GM06990 (cell line): ENCODE measurements around the gene PTMA.

Experiments
- DNase-seq: peaks from one replicate; pipeline ENCODE4 v3.0.0-alpha.2; 2011; ENCODE audit not compliant: insufficient read length; ENCODE audit errors: extremely low read depth
- H3K27me3 ChIP-seq: replicated peaks from 2 replicates; pipeline ENCODE4 v1.6.0; 2011; ENCODE audit warnings: low read length; ENCODE audit not compliant: control insufficient read depth, insufficient read depth
- H3K36me3 ChIP-seq: 2 replicates; pipeline ENCODE4 v1.5.1; 2011; ENCODE audit warnings: low read length; ENCODE audit not compliant: control insufficient read depth, insufficient read depth
- H3K4me3 ChIP-seq: replicated peaks from 2 replicates; pipeline ENCODE4 v1.5.1; 2011; ENCODE audit warnings: low read depth, mild to moderate bottlenecking, control low read depth, low read length
- TF ChIP-seq, protein P1 (sequence below): IDR thresholded peaks from 2 replicates; pipeline ENCODE4 v1.5.1; 2011; ENCODE audit warnings: low read length, control low read depth, mild to moderate bottlenecking, inconsistent platforms; ENCODE audit not compliant: insufficient read depth, poor library complexity, severe bottlenecking

The PTMA gene

DNA sequence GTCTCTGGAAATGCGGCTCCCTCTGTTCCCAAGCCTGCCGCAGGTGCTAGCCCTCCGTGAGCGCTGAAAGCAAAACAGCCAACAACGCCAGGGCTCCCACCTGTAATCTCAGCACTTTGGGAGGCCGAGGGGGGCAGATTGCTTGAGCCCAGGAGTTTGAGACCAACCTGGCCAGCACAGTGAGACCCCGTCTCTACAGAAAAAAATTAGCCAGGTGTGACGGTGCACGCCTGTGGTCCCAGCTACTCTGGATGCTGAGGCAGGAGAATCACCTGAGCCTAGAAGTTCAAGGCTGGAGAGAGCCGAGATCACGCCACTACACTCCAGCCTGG lies 41.3 kb upstream of the PTMA start:
- TF ChIP-seq, protein P1, sequence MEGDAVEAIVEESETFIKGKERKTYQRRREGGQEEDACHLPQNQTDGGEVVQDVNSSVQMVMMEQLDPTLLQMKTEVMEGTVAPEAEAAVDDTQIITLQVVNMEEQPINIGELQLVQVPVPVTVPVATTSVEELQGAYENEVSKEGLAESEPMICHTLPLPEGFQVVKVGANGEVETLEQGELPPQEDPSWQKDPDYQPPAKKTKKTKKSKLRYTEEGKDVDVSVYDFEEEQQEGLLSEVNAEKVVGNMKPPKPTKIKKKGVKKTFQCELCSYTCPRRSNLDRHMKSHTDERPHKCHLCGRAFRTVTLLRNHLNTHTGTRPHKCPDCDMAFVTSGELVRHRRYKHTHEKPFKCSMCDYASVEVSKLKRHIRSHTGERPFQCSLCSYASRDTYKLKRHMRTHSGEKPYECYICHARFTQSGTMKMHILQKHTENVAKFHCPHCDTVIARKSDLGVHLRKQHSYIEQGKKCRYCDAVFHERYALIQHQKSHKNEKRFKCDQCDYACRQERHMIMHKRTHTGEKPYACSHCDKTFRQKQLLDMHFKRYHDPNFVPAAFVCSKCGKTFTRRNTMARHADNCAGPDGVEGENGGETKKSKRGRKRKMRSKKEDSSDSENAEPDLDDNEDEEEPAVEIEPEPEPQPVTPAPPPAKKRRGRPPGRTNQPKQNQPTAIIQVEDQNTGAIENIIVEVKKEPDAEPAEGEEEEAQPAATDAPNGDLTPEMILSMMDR = no peak
- Histone ChIP-seq H3K27me3 (no peaks in the 10 kb centered on the region), H3K4me3 (peak overlapping the region; percentile 63), H3K36me3 (no peaks in the 10 kb centered on the region)
- no peak for DNase-seq

DNA sequence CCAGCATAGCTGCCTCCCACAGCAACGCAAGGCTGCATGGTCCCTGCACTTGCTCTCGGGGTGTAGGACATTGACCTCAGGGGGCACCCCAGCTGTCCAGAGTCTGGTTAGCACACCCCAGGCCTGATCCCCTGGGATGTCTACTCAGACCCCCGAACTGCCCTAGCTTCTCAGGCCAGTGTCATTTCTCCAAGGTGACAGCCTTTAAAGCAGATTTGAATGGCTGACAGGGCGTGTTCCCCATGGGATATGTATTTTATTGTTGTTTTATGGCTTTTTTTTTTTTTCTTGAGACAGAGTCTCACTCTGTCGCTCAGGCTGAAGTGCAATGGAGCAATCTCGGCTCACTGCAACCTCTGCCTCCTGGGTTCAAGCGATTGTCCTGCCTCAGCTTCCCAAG lies 40.8 kb upstream of the PTMA start:
- TF ChIP-seq, protein P1 = no peak
- Histone ChIP-seq H3K4me3 (peak overlapping the region; percentile 63), H3K36me3 (no peaks in the 10 kb centered on the region), H3K27me3 (no peaks in the 10 kb centered on the region)
- no peak for DNase-seq

DNA sequence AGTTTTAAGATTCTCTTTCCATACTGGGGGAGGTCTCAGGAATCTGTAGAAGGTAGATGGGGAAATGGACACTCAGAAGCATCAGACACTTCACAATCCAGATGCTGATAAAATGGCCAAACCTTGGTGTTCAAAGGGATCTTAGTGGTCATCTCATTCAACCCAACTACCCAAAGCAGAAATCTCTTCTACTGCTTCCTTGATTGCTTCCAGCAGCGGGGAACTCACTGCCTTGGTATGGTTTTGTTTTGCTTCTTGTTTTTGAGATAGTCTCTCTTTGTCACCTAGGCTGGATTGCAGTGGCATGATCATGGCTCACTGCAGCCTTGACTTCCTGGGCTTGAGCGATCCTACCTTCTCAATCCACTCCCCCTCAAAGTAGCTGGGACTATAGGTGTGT lies 39.3 kb upstream of the PTMA start:
- TF ChIP-seq, protein P1 = no peak
- no peaks in the 10 kb centered on the region for H3K27me3 ChIP-seq
- H3K36me3 ChIP-seq = no peaks in the 10 kb centered on the region
- H3K4me3 ChIP-seq = no peak overlapping the region
- DNase-seq = no peak

DNA sequence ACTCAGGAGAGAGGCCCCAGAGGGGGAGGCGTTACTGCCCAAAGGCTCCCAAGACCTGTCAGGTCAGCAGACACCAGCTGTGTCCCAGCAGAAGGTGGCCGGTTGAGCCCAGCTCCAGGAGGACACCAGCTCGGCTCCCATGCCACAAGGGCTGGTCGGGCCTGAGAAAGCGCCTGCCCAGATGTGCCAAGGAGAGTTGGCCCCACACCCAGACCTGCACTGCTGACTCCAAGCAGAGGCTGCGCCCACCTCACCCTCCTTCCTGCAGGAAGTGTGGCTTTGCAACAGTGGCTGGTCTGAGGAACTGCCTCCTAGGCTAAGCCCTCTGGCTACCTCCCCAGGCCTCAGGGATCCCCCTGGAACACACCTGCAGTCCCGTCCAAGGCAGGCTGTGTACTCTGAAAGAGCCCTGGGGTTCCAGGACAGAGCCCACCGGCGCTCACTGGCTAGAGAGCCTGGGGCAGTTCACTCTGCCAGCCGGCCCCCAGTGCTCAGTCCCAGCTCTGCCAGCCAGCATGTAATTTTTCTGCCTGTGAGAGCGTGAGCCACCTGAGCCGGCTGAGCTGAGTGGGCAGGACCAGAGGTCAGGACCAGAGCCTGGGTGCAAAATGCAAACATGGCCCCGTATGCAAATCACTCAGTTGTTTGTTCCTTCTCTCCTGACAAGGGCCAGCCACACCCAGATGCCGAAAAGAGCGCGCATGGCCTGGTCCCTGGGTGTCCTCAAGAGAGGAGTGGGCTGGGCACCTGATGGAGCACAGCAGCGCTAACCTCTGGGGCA lies 36.9 kb upstream of the PTMA start:
- TF ChIP-seq, protein P1 = no peak
- DNase-seq = peak; percentile 82
- H3K27me3 ChIP-seq = no peaks in the 10 kb centered on the region
- H3K36me3 ChIP-seq = no peaks in the 10 kb centered on the region
- H3K4me3 ChIP-seq = peak overlapping the region; percentile 66

DNA sequence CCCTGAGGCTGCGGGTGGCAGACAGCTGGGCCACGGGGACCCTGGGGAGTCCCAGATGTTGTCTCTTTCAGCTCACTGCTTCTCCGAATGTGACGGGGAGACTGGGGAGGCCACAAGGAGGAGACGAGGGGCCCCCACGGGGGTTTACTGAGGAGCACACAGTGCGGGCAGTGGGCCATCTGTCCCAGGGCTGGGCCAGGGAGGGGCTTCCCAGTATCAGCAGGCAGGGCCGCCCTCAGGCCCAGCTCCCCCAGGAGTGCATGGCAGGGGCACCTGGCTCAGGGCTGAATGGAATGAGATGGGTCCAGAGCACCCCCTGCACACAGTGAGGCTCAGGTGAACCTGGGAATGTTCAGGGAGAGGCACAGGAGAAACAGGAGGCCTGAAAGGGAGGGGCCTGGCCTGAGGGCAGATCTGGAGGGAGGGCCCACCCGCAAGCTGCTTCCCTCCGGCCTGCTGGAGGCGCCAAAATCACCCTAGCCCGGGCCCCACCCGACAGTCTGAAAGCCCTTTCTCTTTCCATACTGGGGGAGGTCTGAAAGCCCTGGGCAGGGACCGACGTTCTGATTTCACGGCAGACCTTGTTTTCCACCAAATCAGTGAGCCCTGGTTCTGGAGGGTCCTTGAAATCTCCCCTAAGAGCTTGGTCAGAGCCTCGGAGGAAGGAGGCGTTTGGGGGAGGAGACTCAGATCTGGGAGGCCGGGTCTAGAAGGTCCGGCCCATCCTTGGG lies 35.5 kb upstream of the PTMA start:
- peak; percentile 88 for DNase-seq
- no peaks in the 10 kb centered on the region for H3K27me3 ChIP-seq
- TF ChIP-seq, protein P1 = peak; percentile 81
- peak overlapping the region; percentile 53 for H3K4me3 ChIP-seq
- no peaks in the 10 kb centered on the region for H3K36me3 ChIP-seq
